Cardiac fibroblast (primary cell): ENCODE data around the gene RCE1.
"Not testable (repeated sequence)": the region's sequence is repeated elsewhere in the genome, so short reads cannot be mapped to it uniquely, and the experiment has no call there.

Experiments
- DNase-seq, 2 donors: peaks; one replicate each; pipeline versions ENCODE4 v3.0.0 to v3.0.0-alpha.2; 2010; ENCODE audit warnings: low read depth in 2 of 2
- H3K4me3 ChIP-seq, 2 donors: replicated peaks in 1 of 2; 1 replicate in 1 of 2; 2 replicates in 1 of 2; pipeline ENCODE4 v1.5.1; 2011; ENCODE audit warnings: low read depth in 2 of 2, low read length in 2 of 2, mild to moderate bottlenecking in 2 of 2, moderate library complexity in 1 of 2
- TF ChIP-seq, protein P1 (sequence below): IDR thresholded peaks from one replicate; pipeline ENCODE4 v1.5.1; 2011; ENCODE audit warnings: low read depth, mild to moderate bottlenecking, low read length, inconsistent platforms

RCE1 gene, protein sequence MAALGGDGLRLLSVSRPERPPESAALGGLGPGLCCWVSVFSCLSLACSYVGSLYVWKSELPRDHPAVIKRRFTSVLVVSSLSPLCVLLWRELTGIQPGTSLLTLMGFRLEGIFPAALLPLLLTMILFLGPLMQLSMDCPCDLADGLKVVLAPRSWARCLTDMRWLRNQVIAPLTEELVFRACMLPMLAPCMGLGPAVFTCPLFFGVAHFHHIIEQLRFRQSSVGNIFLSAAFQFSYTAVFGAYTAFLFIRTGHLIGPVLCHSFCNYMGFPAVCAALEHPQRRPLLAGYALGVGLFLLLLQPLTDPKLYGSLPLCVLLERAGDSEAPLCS

DNA sequence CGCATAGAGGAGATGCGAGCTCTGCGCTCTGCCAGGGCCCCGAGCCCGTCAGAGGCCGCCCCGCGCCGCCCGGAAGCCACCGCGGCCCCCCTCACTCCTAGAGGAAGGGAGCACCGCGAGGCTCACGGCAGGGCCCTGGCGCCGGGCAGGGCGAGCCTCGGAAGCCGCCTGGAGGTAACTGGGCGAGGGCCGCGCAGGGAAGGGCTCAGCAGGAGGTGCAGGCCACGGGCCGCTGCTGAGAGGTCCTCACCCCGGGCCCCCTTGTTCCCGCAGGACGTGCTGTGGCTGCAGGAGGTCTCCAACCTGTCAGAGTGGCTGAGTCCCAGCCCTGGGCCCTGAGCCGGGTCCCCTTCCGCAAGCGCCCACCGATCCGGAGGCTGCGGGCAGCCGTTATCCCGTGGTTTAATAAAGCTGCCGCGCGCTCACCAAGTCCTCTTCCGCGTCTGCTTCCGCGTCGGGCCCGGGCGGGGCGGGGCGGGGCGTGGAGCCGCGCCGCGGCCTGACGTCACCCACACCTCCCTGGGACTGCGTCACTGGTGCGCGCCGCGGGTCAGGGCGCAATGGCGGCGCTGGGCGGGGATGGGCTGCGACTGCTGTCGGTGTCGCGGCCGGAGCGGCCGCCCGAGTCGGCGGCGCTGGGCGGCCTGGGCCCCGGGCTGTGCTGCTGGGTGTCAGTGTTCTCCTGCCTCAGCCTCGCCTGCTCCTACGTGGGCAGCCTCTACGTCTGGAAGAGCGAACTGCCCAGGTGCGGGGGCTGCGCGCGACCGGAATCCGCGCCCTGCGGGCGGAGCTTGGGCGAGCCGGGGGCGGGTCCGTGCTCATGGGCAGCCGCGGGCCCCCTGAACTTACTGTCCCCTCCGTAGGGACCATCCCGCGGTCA lies at the start of gene RCE1:
TSS of gene RCE1 (plus strand) at position 546 of the 880 bp plus-strand sequence. CDS start at position 561, 15 bp downstream.
- TF ChIP-seq, protein P1, sequence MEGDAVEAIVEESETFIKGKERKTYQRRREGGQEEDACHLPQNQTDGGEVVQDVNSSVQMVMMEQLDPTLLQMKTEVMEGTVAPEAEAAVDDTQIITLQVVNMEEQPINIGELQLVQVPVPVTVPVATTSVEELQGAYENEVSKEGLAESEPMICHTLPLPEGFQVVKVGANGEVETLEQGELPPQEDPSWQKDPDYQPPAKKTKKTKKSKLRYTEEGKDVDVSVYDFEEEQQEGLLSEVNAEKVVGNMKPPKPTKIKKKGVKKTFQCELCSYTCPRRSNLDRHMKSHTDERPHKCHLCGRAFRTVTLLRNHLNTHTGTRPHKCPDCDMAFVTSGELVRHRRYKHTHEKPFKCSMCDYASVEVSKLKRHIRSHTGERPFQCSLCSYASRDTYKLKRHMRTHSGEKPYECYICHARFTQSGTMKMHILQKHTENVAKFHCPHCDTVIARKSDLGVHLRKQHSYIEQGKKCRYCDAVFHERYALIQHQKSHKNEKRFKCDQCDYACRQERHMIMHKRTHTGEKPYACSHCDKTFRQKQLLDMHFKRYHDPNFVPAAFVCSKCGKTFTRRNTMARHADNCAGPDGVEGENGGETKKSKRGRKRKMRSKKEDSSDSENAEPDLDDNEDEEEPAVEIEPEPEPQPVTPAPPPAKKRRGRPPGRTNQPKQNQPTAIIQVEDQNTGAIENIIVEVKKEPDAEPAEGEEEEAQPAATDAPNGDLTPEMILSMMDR = no peak
- H3K4me3 ChIP-seq = peak within 1 kb of the TSS; percentile 98 to 99
- peak; percentile 87 to 94 for DNase-seq

DNA sequence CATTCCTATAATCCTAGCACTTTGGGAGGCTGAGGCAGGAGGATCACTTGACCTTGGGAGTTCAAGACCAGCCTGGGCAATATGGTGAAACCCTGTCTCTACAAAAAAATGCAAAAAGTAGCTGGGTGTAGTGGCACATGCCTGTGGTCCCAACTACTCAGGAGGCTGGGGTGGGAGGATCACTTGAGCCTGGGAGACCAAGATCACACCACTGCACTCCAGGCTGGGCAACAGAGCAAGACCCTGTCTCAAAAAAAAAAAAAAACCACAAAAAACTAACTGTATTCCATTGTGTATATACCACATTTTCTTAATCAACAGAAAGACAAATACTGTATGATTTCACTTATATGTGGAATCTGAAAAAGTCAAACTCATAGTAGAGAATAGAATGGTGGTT lies 43.4 kb upstream of the RCE1 start:
- DNase-seq, H3K4me3 ChIP-seq: not testable (repeated sequence)

DNA sequence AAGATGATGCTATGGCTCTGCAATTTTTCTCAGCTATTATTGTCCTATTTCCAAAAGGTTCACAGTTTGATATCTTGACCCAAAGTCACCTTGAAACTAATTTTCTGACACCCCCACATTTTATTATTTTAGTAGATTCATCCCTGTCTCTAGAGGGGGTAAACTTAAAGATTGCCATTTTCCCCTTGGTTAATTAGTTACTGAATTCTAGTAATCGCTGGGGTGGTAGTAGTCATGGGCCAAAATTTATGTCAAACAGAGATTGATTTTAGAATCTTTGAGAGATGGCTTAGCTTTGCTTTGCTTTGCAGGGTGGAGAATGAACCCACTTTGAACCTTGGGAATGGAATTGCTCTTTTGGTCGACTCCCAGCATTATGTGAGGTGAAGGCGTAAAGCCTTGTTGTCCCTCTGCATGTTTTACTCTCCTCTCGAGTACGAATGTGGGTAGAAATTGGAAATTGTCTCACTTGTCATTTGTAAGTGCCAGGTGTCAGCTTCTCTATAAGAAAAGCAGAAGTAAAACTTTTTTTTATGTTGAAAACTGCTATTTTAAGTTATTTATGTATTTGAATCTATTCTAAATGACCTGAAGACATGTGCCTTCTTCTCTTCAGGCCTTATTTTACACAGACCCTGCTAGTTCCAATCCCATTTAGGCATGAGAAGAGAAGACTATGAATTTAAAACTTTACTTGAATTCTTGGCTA lies 42.4 kb upstream of the RCE1 start:
- TF ChIP-seq, protein P1 = no peak
- H3K4me3 ChIP-seq = no peak overlapping the region
- no peak for DNase-seq

DNA sequence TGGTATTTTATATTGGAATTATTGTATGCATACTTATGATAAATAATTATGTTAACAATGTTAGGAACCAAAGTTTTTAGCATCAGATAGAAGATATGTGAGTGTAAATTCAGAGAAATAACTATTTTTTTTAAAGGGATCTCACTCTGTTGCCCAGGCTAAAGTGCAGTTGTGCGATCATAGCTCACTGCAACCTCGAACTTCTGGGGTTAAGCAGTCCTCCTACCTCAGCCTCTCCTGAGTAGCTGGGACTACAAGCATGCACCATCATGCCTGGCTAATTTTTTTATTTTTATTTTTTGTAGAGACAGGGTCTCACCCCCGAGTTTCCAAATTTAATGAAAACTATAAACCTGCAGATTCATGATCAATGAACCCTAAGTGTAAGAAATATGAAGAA lies 33.6 kb upstream of the RCE1 start:
- no peak overlapping the region for H3K4me3 ChIP-seq
- no peak for DNase-seq
- TF ChIP-seq, protein P1 = no peak

DNA sequence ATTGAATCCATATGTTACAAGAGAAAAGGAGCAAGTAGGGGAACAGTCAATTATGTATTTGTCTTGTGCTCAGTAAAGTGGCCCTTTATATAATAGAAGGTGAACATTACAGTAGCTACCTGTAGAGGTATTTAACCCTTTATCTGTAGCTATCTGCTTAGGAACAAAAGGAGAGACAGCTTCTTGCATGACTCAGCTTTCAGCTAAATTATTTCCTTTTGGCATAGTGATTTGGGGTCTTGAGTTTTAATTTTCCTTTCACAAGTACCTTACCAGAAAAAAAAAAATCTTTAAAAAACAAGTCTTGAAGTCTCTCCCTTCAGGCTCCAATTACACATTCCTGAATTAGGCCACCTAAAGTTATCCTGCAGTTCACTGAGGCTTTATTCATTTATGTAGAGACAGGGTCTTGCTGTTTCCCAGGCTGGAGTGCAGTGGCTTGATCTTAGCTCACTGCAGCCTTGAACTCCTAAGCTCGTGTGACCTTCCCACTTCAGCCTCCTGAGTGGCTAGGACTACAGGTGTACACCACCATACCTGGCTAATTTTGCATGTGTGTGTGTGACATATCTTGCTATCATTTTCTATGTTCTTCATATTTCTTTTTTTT lies 32.6 kb upstream of the RCE1 start:
- no peak for DNase-seq
- H3K4me3 ChIP-seq = no peak overlapping the region
- TF ChIP-seq, protein P1 = no peak

DNA sequence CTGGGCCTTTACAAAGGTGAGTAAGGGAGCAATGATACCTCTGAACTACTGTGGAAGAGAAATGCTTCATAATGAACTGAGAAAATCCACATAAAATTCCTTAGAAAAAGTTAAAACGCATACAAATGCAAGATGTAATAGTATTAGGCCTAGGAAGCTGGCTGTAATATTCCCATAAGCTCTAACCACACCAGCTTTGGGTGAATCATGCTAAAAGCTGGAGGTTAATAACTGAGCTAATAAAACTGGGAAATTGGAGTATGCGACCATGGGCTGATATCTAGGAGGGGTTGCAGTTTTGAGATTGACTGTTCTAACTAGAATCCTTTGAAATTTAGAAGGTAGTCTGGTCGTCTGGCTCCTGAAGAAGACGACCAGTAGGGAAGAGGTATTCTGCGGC lies 28.6 kb upstream of the RCE1 start:
- no peak for DNase-seq
- TF ChIP-seq, protein P1 = no peak
- H3K4me3 ChIP-seq = no peak overlapping the region
